Duodenal mucosa (tissue), 2 donors: Measurements from ENCODE around the gene CISH.

Experiments
- H3K27ac ChIP-seq: one replicate; pipeline ENCODE4 v1.7.0; 2013; ENCODE audit warnings: low read depth, low read length
- H3K27me3 ChIP-seq, 2 donors: one replicate each; pipeline ENCODE4 v1.7.0; 2013; ENCODE audit warnings: low read length in 2 of 2, control low read depth in 1 of 2; ENCODE audit not compliant: insufficient read depth in 2 of 2, control insufficient read depth in 1 of 2
- H3K36me3 ChIP-seq, 2 donors: one replicate each; pipeline ENCODE4 v1.7.0; 2013; ENCODE audit warnings: low read length in 2 of 2, control low read depth in 1 of 2; ENCODE audit not compliant: insufficient read depth in 2 of 2, control insufficient read depth in 1 of 2
- H3K4me1 ChIP-seq, 2 donors: one replicate each; pipeline ENCODE4 v1.7.0; 2013; ENCODE audit warnings: low read length in 2 of 2, control low read depth in 1 of 2; ENCODE audit not compliant: insufficient read depth in 2 of 2, control insufficient read depth in 1 of 2
- H3K4me3 ChIP-seq, 2 donors: one replicate each; pipeline ENCODE4 v1.7.0; 2013; ENCODE audit warnings: low read length in 2 of 2, low read depth in 1 of 2
- H3K9ac ChIP-seq, 2 donors: one replicate each; pipeline ENCODE4 v1.7.0; 2013; ENCODE audit warnings: low read length in 2 of 2, low read depth in 1 of 2
- H3K9me3 ChIP-seq, 2 donors: one replicate each; pipeline ENCODE4 v1.7.0; 2013; ENCODE audit warnings: low read length in 2 of 2, control low read depth in 1 of 2; ENCODE audit not compliant: control insufficient read depth in 1 of 2

Gene CISH

DNA sequence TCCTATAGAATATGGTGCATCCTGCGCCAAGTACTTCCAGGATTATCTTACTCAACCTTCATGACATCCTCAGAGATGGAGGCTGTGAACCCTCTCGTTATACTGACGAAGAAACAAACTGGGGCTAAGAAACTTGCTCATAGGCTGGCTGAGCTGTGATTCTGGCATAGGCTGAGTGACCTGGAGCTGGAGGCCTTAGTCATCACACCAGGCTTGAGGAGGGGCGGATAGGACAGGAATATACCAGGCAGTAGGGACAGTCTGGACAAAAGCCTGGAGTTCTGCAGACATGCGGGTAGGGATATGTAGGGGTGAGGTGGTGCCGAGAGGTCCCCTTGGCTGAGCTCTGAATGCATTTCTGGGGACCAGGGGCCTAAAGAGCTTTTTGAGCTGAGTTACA, 24.2 kb downstream of the CISH start:
- Histone ChIP-seq H3K27me3 (no peaks in the 10 kb centered on the region), H3K4me3 (no peak overlapping the region), H3K36me3 (peaks cover 0 to 5% of the 10 kb centered on the region in 2 donors), H3K9me3 (no peaks in the 10 kb centered on the region), H3K9ac (no peak overlapping the region), H3K4me1 (peaks cover 16 to 25% of the 10 kb centered on the region in 2 donors), H3K27ac (no peak overlapping the region)

DNA sequence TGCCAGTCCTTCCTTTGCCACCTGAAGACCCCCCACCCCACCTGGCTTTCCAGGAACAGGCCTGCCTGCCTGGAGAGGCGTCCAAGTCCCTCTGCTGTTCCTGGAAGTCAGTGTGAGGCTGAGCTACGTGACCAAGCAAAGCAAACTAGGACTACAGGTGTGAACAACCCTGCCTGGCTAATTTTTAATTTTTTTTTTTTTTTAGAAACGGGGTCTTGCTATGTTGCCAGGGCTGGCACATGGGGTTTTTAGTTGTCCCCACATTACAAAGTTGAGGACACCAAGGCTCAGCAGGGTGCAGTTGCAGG, 24.9 kb downstream of the CISH start:
- no peak overlapping the region for H3K27ac ChIP-seq
- peaks cover 3 to 12% of the 10 kb centered on the region in 2 donors for H3K36me3 ChIP-seq
- no peak overlapping the region for H3K4me3 ChIP-seq
- H3K27me3 ChIP-seq: no peaks in the 10 kb centered on the region
- H3K9ac ChIP-seq: no peak overlapping the region
- peaks cover 11 to 20% of the 10 kb centered on the region in 2 donors for H3K4me1 ChIP-seq
- H3K9me3 ChIP-seq: no peaks in the 10 kb centered on the region

DNA sequence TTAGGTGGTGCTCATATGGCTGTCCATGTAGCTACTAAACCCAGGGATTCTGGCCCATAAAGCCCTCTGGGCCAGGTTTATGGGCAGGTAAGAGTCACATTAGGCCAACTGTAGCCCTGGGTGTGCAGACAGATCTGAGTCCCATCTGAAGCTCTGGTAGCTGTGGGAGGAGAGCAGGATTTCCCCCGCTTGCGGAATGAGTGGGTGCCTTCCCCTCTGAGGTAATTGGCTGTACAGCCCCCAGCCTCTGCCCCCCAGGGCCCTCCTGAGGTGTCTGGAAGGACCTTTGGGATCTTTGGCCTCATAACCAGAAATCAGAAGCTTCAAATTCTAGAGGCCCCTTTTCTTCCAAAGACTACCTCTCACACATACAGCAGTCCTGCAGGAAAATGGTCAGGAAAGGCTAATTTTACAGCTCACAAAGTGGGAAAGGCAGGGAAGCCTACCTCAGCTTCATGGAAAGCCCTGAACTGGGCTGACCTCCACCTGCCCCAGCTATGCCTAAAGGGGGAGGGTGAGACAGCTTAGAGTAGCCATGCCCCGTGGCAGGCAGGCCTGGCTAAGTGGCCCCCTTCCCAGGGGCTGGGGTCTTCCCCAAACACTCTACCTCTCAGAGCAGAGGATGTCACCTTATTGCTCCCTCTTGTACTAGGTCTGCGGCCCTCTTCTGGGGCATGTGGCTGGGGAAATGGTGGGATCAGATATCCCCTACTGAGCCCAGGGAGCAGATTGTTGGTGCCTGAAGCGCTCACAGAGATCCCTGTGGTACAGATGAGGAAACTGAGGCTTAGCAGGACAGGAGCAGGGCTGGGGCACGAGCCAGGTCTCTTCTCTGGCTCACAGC, 25.4 kb downstream of the CISH start:
- Histone ChIP-seq H3K27ac (no peak overlapping the region), H3K4me1 (peaks cover 7 to 16% of the 10 kb centered on the region in 2 donors), H3K9ac (no peak overlapping the region), H3K27me3 (no peaks in the 10 kb centered on the region), H3K4me3 (no peak overlapping the region), H3K9me3 (no peaks in the 10 kb centered on the region), H3K36me3 (peaks cover 6 to 18% of the 10 kb centered on the region in 2 donors)

DNA sequence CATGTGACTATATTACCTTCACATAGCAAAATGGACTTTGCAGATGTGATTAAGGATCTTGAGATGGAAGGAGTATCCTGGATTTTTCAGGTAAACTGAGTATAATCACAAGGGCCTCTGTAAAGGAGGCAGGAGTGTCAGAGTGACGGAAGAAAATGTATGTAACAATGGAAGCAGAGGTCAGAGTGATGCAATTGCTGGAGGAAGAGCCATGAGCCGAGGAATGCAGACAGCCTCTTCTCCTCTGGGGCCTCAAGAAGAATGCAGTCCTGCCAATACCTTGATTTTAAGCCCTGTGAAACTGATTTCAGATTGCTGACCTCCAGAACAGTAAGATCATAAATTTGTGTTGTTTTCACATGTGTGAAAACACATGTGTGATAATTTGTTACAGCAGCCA, 27.2 kb downstream of the CISH start:
- Histone ChIP-seq H3K27me3 (no peaks in the 10 kb centered on the region), H3K27ac (no peak overlapping the region), H3K9me3 (no peaks in the 10 kb centered on the region), H3K36me3 (peaks cover 11 to 34% of the 10 kb centered on the region in 2 donors), H3K4me3 (no peak overlapping the region), H3K4me1 (peaks cover 0 to 8% of the 10 kb centered on the region in 2 donors), H3K9ac (no peak overlapping the region)

DNA sequence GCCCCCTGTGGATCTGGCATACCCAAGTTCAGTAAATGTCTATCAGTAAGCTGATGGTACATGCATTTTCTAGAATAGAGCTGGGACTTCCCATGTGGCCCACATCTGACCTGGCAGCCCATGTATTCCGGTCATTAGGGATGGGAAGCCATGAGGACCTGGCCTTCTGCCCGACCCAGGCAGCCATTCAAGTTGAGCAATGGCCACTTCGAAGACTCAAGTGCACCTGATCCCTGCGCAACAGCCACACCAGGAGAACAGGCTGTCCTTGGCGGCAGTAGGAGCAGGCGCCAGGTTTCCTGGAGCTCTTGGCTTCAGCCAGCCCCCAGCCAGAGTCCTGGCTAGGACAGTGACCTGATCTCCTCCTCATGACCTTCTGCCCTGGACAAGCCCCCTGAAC, 27.7 kb downstream of the CISH start:
- no peak overlapping the region for H3K27ac ChIP-seq
- H3K9ac ChIP-seq: no peak overlapping the region
- H3K4me1 ChIP-seq: peaks cover 0 to 8% of the 10 kb centered on the region in 2 donors
- no peaks in the 10 kb centered on the region for H3K9me3 ChIP-seq
- no peaks in the 10 kb centered on the region for H3K27me3 ChIP-seq
- H3K4me3 ChIP-seq: no peak overlapping the region
- peaks cover 11 to 36% of the 10 kb centered on the region in 2 donors for H3K36me3 ChIP-seq

DNA sequence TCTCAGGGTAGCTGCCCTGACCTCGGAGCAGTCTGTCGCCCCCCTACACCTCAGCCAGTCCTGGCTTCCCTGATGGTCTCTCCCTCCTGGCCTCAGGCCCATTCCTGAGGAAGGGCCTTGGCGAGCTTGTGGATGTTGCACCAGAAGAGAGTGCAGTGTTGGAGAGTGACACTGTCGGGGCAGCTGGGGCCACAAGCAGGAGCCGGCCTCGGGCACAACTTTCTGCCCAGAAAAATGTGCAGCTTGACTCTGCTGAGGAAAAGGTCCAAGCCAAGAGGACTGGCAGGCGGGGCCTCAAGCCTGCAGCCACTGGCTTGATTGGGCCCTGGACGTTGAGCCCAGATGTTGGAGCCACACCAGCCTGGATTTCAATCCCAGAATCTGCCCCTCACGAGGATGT, 29.5 kb downstream of the CISH start:
- H3K4me1 ChIP-seq: no peaks in the 10 kb centered on the region
- no peak overlapping the region for H3K9ac ChIP-seq
- H3K9me3 ChIP-seq: no peaks in the 10 kb centered on the region
- no peak overlapping the region for H3K4me3 ChIP-seq
- no peak overlapping the region for H3K27ac ChIP-seq
- H3K36me3 ChIP-seq: peaks cover 14 to 51% of the 10 kb centered on the region in 2 donors
- H3K27me3 ChIP-seq: no peaks in the 10 kb centered on the region

DNA sequence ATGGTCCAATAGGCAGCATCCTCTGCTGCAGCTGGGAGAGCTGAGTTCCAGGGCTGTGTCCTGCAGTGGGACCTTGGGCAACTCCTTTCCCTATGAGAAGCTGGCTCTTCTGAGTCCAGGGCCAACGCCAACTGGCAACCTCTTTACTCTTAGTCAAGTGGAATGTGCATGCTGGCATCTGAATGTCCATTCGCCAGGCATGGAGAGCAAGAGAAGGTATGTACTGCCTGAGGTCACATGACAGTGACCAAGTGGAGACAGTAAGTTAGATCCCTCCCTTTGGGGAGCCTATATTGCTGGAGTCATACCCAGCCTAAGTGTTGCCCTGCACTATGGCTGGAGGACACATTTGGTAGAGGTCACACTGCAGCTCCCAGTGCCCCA, 30.1 kb downstream of the CISH start:
- H3K36me3 ChIP-seq: peaks cover 14 to 57% of the 10 kb centered on the region in 2 donors
- H3K27me3 ChIP-seq: no peaks in the 10 kb centered on the region
- H3K9ac ChIP-seq: no peak overlapping the region
- H3K27ac ChIP-seq: no peak overlapping the region
- no peaks in the 10 kb centered on the region for H3K4me1 ChIP-seq
- no peak overlapping the region for H3K4me3 ChIP-seq
- H3K9me3 ChIP-seq: no peaks in the 10 kb centered on the region

DNA sequence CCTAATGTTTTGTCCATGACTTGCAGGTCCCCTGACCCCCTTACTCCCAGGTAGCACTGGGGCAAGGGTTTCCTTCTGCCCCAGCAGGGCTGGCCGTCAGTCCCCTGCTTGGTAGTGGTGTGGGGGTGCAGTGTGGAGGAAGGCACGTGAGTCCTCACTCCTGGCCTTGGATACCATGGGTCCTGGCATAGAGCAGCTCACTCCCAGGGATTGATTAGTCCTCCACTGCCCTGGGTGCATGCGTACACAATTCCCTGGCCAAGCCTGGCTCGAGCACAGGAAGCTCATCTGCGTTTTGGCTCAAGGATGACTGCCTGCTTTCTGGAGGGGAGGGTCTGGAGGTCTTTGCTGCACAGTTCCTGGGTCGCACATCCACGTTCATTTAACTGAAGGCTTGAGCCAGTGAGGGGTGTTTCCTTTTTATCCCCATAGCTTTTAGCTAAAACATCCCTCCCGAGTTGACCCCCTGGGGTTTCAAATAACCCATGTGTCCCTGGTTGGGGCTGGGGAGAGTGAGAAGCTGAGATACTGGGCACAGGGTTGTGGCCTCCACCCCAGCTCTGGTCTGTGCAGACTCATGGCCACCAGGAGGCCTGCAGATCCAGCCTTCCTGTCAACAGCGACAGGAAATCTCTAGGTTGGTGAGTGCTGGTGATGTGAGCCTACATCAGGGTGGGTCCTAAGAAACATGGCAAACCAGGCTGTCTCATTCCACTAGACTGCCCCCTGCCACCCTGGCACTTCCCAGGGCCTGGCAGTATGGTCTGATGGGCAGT, 30.7 kb downstream of the CISH start:
- no peak overlapping the region for H3K27ac ChIP-seq
- no peak overlapping the region for H3K4me3 ChIP-seq
- H3K27me3 ChIP-seq: no peaks in the 10 kb centered on the region
- no peak overlapping the region for H3K9ac ChIP-seq
- no peaks in the 10 kb centered on the region for H3K9me3 ChIP-seq
- H3K36me3 ChIP-seq: peaks cover 14 to 57% of the 10 kb centered on the region in 2 donors
- no peaks in the 10 kb centered on the region for H3K4me1 ChIP-seq

DNA sequence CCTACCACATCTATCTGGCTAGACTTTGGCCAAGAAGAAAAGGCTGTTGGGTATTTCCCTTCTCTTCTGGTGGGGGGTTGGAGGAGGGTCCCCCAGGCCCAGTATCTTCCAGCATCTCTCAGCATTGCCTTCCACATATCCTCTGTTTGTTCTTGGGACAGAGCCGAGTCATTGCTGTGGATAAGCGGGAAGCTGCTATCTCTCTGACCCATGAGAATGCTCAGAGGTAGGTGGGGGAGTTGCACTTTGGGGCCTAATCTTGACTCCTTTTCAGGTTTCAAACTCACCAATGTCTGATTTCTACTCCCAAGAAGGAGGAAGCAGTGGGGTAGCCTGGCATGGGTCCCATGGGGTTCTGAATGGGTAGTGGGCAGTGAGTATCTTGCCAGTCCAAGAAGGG, 34.2 kb downstream of the CISH start:
- Histone ChIP-seq H3K27ac (no peak overlapping the region), H3K4me1 (peaks cover 10 to 16% of the 10 kb centered on the region in 2 donors), H3K27me3 (no peaks in the 10 kb centered on the region), H3K36me3 (peaks cover 14 to 56% of the 10 kb centered on the region in 2 donors), H3K9ac (no peak overlapping the region), H3K9me3 (no peaks in the 10 kb centered on the region), H3K4me3 (no peak overlapping the region)

DNA sequence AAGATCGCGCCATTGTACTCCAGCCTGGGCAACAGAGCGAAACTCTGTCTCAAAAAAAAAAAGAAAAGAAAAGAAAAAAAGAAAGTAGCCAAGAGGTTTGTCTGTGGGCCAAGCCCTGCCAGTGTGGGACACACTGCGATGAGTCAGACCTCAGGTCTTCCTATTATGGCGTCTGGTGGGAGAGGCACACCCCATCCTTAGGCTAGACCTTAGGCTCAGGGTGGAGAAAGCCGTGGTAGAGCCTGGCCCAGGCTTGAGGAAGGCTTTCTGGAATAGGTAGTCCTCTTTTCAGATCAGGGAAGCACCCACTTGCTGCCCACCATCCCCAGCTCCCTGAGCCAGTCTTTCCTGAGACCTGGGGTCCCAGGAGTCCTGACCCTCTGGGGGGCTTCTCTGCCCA, 36.2 kb downstream of the CISH start:
- Histone ChIP-seq H3K9ac (no peak overlapping the region), H3K4me1 (peaks cover 16 to 19% of the 10 kb centered on the region in 2 donors), H3K27ac (no peak overlapping the region), H3K9me3 (no peaks in the 10 kb centered on the region), H3K27me3 (no peaks in the 10 kb centered on the region), H3K4me3 (no peak overlapping the region), H3K36me3 (peaks cover 7 to 36% of the 10 kb centered on the region in 2 donors)
